Muscle layer of duodenum (tissue), 2 donors: ENCODE data around the gene SH3GL1.

Experiments used
- H3K27ac ChIP-seq: one replicate; pipeline ENCODE4 v1.7.0; 2013; ENCODE audit warnings: mild to moderate bottlenecking, low read length
- H3K27me3 ChIP-seq: one replicate; pipeline ENCODE4 v1.7.0; 2013; ENCODE audit warnings: low read depth, mild to moderate bottlenecking, control low read depth, low read length
- H3K36me3 ChIP-seq, 2 donors: one replicate each; pipeline ENCODE4 v1.7.0; 2013; ENCODE audit warnings: low read length in 2 of 2, control low read depth in 1 of 2, mild to moderate bottlenecking in 1 of 2; ENCODE audit not compliant: insufficient read depth in 2 of 2, control insufficient read depth in 1 of 2
- H3K4me1 ChIP-seq, 2 donors: one replicate each; pipeline ENCODE4 v1.7.0; 2013; ENCODE audit warnings: low read length in 2 of 2, mild to moderate bottlenecking in 2 of 2, control low read depth in 1 of 2, moderate library complexity in 1 of 2; ENCODE audit not compliant: insufficient read depth in 2 of 2, control insufficient read depth in 1 of 2
- H3K4me3 ChIP-seq, 2 donors: one replicate each; pipeline ENCODE4 v1.7.0; 2013; ENCODE audit warnings: low read length in 2 of 2, low read depth in 1 of 2, mild to moderate bottlenecking in 1 of 2
- H3K9me3 ChIP-seq, 2 donors: one replicate each; pipeline ENCODE4 v1.7.0; 2013; ENCODE audit warnings: low read length in 2 of 2, control low read depth in 1 of 2, mild to moderate bottlenecking in 1 of 2; ENCODE audit not compliant: control insufficient read depth in 1 of 2
- donor health status: healthy.

SH3GL1 gene

DNA sequence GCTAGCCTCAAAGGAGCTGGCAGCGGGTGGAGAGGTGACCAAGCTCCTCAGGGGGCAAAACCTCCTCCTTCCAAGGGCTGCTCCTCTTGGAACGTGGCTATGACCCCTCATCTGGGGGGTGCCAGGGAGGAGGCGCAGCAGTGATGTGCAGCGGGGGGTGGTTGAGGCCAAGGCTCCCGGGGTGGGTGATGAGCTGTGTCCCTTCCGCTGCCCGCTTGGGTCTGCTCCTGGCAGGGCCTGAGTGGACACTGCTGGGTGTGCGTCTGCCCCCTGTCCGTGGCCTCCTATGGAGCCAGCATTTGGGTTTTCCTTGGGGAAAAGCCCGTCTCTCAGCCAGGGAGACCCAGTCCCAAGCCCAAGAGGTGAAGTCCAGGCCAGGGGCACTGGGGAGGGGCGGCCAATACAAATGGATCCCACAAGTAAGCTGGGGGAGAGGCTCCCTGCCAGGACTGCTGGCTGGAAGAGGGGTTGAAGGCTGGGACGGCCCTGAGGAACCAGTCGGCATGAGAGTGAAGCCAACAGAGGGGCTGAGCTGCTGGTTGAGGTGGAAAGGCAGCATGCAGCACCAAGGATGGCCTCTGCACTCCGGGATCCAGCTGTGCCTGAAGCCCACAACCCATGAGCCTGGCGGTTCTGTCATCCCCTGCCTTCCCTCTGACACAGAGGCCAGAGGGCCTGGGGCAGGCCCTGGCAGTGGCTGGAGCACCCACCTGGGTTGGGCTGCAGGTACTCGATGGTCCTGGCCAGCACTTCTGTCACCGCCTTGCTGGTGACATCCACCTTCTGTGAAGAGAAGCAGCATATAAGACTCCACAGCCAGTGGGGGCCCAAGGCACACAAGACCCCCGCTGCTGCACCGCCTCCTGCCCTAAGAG, 34.3 kb downstream of the SH3GL1 start:
- Histone ChIP-seq H3K27ac (no peak overlapping the region), H3K4me1 (peaks cover 4 to 37% of the 10 kb centered on the region in 2 donors), H3K36me3 (peaks cover 25 to 58% of the 10 kb centered on the region in 2 donors), H3K4me3 (no peak overlapping the region), H3K9me3 (no peaks in the 10 kb centered on the region), H3K27me3 (no peaks in the 10 kb centered on the region)

- Histone ChIP-seq H3K4me3 (no peak overlapping the region), H3K36me3 (peaks cover 26 to 64% of the 10 kb centered on the region in 2 donors), H3K27me3 (no peaks in the 10 kb centered on the region), H3K4me1 (peaks cover 4 to 38% of the 10 kb centered on the region in 2 donors), H3K27ac (no peak overlapping the region), H3K9me3 (no peaks in the 10 kb centered on the region)
Observed at GRCh38 chr19:4365341-4365740, 35.0 kb downstream of the SH3GL1 start.

GRCh38 chr19:4363571-4364304, 36.6 kb downstream of the SH3GL1 start:
- H3K4me1 ChIP-seq = peaks cover 0 to 30% of the 10 kb centered on the region in 2 donors
- H3K36me3 ChIP-seq = peaks cover 32 to 78% of the 10 kb centered on the region in 2 donors

GRCh38 chr19:4362831-4363545, 37.4 kb downstream of the SH3GL1 start:
- Histone ChIP-seq H3K27ac (no peak overlapping the region), H3K36me3 (peaks cover 32 to 79% of the 10 kb centered on the region in 2 donors), H3K9me3 (no peaks in the 10 kb centered on the region), H3K4me1 (peaks cover 0 to 22% of the 10 kb centered on the region in 2 donors), H3K4me3 (no peak overlapping the region), H3K27me3 (no peaks in the 10 kb centered on the region)

More at GRCh38 chr19:4363571-4364304, 36.6 kb downstream of the SH3GL1 start:
- no peaks in the 10 kb centered on the region for H3K9me3 ChIP-seq
- H3K27me3 ChIP-seq = no peaks in the 10 kb centered on the region
- no peak overlapping the region for H3K4me3 ChIP-seq
- no peak overlapping the region for H3K27ac ChIP-seq

- H3K27ac ChIP-seq = no peak overlapping the region
- peaks cover 32 to 84% of the 10 kb centered on the region in 2 donors for H3K36me3 ChIP-seq
- no peaks in the 10 kb centered on the region for H3K9me3 ChIP-seq
- H3K4me3 ChIP-seq = no peak overlapping the region
- H3K27me3 ChIP-seq = no peaks in the 10 kb centered on the region
- peaks cover 0 to 17% of the 10 kb centered on the region in 2 donors for H3K4me1 ChIP-seq
Observed at GRCh38 chr19:4362101-4362828, 38.1 kb downstream of the SH3GL1 start.

DNA sequence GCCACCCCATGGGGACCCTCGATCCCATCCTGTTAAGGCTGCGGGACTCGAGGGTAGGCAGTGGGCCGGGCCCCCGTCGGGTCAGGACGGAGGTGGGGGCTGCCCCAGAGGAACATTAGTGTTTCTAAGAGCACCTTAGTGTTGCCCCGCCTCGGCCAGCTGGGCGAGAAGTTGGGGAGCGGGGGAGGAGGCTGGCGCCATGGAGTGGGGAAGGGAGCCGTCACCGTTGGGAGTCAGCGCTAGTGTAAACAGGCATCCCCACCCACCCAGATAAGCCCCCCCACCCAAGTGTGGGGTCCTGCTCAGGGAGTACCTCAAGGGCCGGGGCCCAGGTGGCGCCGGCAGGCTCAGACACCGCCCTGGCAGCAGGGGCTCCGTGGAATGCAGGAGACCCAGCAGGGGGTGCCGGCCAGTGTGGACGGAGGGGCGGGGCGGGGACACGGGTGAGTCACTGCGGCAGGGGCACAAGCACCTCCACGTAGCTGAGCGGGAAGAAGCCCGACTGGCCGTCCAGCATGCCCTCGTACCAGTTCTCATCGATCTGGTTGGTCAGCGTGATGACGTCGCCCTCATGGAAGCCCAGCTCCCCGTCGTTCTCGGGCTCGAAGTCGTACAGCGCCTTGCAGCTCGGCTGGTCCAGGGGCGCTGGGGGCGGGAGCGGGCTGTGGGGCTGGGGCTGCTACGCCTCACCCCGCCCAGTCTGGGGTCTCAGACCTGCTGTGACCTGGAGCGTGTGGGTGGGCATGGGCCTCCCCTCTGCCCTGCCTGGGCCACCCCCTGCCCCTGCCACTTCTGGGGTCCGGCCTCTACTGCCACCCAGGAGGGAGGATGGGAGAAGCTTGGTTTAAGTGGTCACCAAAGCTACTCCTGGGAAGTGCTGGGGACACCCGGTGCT, 38.9 kb downstream of the SH3GL1 start:
- Histone ChIP-seq H3K27ac (no peak overlapping the region), H3K4me1 (peaks cover 0 to 17% of the 10 kb centered on the region in 2 donors), H3K27me3 (no peaks in the 10 kb centered on the region), H3K4me3 (no peak overlapping the region), H3K36me3 (peaks cover 32 to 78% of the 10 kb centered on the region in 2 donors), H3K9me3 (no peaks in the 10 kb centered on the region)

DNA sequence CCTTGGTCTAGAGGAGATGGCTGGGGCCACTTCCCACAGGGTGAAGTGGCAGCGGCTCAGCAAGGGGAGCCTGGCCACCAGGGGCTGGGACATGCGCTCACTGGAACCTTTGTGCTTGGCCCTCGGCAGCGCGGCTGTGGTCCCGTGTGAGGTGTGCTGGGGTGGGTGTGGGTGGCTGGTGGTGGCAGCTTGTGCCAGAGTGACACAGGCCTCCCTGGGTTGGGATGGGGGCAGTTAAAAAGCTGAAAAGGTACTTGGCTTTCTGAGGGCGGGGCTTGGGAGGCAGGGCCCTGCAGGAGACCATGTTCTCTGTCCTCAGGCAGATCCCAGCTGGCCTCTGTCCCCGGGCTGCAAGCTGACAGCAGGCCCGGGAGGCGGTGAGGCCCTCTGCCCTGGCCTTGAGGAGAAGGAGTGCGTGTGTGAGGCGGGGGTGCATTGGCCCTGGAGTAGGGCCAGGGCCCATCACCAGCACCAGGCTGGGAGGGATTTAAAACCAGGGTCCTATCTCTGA, 39.7 kb downstream of the SH3GL1 start:
- Histone ChIP-seq H3K4me3 (no peak overlapping the region), H3K36me3 (peaks cover 32 to 71% of the 10 kb centered on the region in 2 donors), H3K27ac (no peak overlapping the region), H3K9me3 (no peaks in the 10 kb centered on the region), H3K27me3 (no peaks in the 10 kb centered on the region), H3K4me1 (peaks cover 0 to 17% of the 10 kb centered on the region in 2 donors)

GRCh38 chr19:4360081-4360569, 40.2 kb downstream of the SH3GL1 start:
- peaks cover 28 to 66% of the 10 kb centered on the region in 2 donors for H3K36me3 ChIP-seq
- no peaks in the 10 kb centered on the region for H3K27me3 ChIP-seq
- H3K9me3 ChIP-seq = no peaks in the 10 kb centered on the region
- no peak overlapping the region for H3K27ac ChIP-seq
- peaks cover 0 to 17% of the 10 kb centered on the region in 2 donors for H3K4me1 ChIP-seq
- H3K4me3 ChIP-seq = no peak overlapping the region

GRCh38 chr19:4359627-4360000, 40.7 kb downstream of the SH3GL1 start:
- Histone ChIP-seq H3K27me3 (no peaks in the 10 kb centered on the region), H3K4me3 (no peak overlapping the region), H3K9me3 (no peaks in the 10 kb centered on the region), H3K4me1 (peaks cover 0 to 17% of the 10 kb centered on the region in 2 donors), H3K36me3 (peaks cover 28 to 62% of the 10 kb centered on the region in 2 donors), H3K27ac (no peak overlapping the region)
